ENCODE data around the gene YIF1A. TPM values are rescaled to one million over a fixed set of nuclear protein-coding genes. Genes with fewer than 3 reads are reported as not detected.

The YIF1A gene
- total and polyA plus RNA-seq, 4 donors: 93.0 to 136 (median 117) TPM

DNA sequence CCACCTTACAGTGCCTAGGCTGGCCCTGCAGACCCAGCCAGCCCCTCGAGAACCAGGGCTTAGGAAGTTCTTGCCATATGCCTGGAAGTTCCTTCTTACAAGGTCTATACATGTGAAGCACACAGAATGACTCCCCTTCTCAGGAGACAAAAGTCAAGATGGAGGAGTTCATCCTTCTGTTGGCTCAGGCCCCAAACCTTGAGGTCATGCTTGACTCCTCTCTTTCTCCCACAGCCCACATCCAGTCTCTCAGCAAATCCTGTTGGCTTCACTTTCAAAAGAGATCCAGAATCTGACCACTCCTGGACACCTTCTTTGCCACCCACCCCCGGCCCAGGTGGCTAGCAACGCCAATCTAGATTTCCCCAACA lies 29.6 kb upstream of the YIF1A start:
- no peak for DNase-seq (ENCODE audit: low spot score)
- Histone ChIP-seq H3K27ac (ENCODE audit: low read depth in 1 of 2, low read length in 2 of 2) (no peak overlapping the region), H3K9me3 (ENCODE audit: control insufficient read depth in 4 of 4, low read length in 3 of 4) (no peaks in the 10 kb centered on the region), H3K36me3 (ENCODE audit: control insufficient read depth in 4 of 4, insufficient read depth in 3 of 4, low read depth in 1 of 4, low read length in 3 of 4) (no peaks in the 10 kb centered on the region), H3K4me3 (ENCODE audit: low read depth in 1 of 3, low read length in 3 of 3) (no peak overlapping the region), H3K27me3 (ENCODE audit: control insufficient read depth in 4 of 4, insufficient read depth in 4 of 4, low read length in 3 of 4) (no peaks in the 10 kb centered on the region), H3K9ac (ENCODE audit: low read depth in 1 of 2, low read length in 2 of 2) (no peak overlapping the region), H3K4me1 (ENCODE audit: control insufficient read depth in 4 of 4, insufficient read depth in 4 of 4, low read length in 3 of 4) (peaks cover 3 to 12% (median 9%) of the 10 kb centered on the region in 4 donors)
- 85% methylated on average over 3 of the region's 3 CpGs for WGBS
- TF ChIP-seq HNF4A (conservative IDR thresholded peaks at IDR 0.05) (no peak), JUND (IDR thresholded peaks at IDR 0.05) (no peak), RAD21 (IDR thresholded peaks at IDR 0.05) (no peak), YY1 (IDR thresholded peaks at IDR 0.05) (no peak), TAF1 (conservative IDR thresholded peaks at IDR 0.05) (no peak), EGR1 (IDR thresholded peaks at IDR 0.05; ENCODE audit: low read depth in 2 of 2) (no peak), GABPA (IDR thresholded peaks at IDR 0.05 in 1 of 2, conservative IDR thresholded peaks at IDR 0.05 in 1 of 2) (no peak), RXRA (IDR thresholded peaks at IDR 0.05) (no peak), FOXA1 (IDR thresholded peaks at IDR 0.05) (no peak), NR2F2 (IDR thresholded peaks at IDR 0.05) (no peak), HNF4G (IDR thresholded peaks at IDR 0.05) (no peak)
- TF ChIP-seq, protein P1, sequence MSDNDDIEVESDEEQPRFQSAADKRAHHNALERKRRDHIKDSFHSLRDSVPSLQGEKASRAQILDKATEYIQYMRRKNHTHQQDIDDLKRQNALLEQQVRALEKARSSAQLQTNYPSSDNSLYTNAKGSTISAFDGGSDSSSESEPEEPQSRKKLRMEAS (IDR thresholded peaks at IDR 0.05): no peak
- TF ChIP-seq, protein P2, sequence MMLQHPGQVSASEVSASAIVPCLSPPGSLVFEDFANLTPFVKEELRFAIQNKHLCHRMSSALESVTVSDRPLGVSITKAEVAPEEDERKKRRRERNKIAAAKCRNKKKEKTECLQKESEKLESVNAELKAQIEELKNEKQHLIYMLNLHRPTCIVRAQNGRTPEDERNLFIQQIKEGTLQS (IDR thresholded peaks at IDR 0.05): no peak
- TF ChIP-seq, protein P3, sequence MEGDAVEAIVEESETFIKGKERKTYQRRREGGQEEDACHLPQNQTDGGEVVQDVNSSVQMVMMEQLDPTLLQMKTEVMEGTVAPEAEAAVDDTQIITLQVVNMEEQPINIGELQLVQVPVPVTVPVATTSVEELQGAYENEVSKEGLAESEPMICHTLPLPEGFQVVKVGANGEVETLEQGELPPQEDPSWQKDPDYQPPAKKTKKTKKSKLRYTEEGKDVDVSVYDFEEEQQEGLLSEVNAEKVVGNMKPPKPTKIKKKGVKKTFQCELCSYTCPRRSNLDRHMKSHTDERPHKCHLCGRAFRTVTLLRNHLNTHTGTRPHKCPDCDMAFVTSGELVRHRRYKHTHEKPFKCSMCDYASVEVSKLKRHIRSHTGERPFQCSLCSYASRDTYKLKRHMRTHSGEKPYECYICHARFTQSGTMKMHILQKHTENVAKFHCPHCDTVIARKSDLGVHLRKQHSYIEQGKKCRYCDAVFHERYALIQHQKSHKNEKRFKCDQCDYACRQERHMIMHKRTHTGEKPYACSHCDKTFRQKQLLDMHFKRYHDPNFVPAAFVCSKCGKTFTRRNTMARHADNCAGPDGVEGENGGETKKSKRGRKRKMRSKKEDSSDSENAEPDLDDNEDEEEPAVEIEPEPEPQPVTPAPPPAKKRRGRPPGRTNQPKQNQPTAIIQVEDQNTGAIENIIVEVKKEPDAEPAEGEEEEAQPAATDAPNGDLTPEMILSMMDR (IDR thresholded peaks at IDR 0.05; ENCODE audit: low read depth, low read length, missing input control): no peak
- TF ChIP-seq, protein P4, sequence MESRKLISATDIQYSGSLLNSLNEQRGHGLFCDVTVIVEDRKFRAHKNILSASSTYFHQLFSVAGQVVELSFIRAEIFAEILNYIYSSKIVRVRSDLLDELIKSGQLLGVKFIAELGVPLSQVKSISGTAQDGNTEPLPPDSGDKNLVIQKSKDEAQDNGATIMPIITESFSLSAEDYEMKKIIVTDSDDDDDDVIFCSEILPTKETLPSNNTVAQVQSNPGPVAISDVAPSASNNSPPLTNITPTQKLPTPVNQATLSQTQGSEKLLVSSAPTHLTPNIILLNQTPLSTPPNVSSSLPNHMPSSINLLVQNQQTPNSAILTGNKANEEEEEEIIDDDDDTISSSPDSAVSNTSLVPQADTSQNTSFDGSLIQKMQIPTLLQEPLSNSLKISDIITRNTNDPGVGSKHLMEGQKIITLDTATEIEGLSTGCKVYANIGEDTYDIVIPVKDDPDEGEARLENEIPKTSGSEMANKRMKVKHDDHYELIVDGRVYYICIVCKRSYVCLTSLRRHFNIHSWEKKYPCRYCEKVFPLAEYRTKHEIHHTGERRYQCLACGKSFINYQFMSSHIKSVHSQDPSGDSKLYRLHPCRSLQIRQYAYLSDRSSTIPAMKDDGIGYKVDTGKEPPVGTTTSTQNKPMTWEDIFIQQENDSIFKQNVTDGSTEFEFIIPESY (IDR thresholded peaks at IDR 0.05): no peak
- TF ChIP-seq, protein P5, sequence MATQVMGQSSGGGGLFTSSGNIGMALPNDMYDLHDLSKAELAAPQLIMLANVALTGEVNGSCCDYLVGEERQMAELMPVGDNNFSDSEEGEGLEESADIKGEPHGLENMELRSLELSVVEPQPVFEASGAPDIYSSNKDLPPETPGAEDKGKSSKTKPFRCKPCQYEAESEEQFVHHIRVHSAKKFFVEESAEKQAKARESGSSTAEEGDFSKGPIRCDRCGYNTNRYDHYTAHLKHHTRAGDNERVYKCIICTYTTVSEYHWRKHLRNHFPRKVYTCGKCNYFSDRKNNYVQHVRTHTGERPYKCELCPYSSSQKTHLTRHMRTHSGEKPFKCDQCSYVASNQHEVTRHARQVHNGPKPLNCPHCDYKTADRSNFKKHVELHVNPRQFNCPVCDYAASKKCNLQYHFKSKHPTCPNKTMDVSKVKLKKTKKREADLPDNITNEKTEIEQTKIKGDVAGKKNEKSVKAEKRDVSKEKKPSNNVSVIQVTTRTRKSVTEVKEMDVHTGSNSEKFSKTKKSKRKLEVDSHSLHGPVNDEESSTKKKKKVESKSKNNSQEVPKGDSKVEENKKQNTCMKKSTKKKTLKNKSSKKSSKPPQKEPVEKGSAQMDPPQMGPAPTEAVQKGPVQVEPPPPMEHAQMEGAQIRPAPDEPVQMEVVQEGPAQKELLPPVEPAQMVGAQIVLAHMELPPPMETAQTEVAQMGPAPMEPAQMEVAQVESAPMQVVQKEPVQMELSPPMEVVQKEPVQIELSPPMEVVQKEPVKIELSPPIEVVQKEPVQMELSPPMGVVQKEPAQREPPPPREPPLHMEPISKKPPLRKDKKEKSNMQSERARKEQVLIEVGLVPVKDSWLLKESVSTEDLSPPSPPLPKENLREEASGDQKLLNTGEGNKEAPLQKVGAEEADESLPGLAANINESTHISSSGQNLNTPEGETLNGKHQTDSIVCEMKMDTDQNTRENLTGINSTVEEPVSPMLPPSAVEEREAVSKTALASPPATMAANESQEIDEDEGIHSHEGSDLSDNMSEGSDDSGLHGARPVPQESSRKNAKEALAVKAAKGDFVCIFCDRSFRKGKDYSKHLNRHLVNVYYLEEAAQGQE (IDR thresholded peaks at IDR 0.05): no peak
